GM19025 (cell line): ENCODE measurements around the gene CYP11A1.

ENCODE experiments used
- ATAC-seq: cut with Tn5 transposase; IDR thresholded peaks from one replicate; pipeline ENCODE4 v1.9.1; 2021; ENCODE audit warnings: mild to moderate bottlenecking, low read depth, moderate library complexity; ENCODE audit not compliant: unreplicated experiment

The CYP11A1 gene

GRCh38 chr15:74330861-74331408, 36.5 kb downstream of the CYP11A1 start:
- no peak for ATAC-seq

DNA sequence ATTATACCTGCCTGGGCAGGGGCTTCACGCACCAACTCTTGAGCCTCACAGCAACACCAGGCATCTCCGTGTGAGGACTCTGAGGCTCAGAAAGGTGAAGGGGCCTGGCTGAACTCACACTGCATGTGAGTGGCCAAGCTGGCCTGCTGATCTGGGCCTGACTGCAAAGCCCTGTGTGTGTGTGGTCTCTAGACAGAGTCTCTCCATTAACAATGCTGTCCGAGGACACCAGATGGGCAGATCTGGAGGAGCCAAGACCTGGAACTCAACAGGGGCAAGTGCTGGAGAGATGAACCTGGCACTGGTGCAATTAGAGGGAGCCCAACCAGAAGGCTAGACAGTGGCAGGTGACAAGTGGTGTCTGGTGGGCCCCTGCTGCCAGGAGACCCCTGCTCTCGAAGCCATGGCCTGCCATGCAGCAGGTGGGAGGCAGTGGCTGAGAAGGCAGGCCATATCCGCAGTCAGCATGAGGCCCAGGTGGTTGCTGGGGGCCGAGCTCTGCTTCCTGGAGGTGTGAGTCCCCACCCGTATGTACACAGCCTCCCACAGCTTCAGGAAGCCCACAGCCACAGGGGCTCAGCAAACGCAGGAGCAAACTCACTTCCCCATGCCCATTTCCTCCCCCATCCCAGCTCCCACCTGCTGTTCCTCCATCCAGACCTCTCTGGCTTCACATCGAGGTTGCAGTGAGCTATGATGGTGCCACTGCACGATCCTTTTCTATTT, 39.0 kb downstream of the CYP11A1 start:
- ATAC-seq, result no peak

DNA sequence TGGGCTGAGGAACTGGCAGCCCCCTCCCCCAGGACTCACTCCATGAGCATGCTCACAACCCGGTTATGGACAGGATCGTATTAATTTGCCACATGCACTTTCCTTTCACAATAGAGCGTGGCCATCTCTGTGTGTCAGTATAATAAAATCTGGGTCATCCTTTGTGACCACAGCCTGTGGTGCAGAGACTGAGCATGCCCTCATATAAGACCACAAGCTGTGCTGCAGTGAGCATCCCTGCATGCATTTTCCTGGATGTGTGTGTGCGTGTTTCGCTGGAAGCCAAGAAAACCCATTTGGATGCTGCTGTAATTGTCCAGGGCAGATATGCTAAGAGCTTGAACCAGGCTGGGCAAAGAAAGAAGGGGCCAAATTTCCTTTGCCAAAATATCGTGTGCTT, 39.7 kb downstream of the CYP11A1 start:
- ATAC-seq, result no peak

GRCh38 chr15:74326746-74327145, 40.7 kb downstream of the CYP11A1 start:
- no peak for ATAC-seq

GRCh38 chr15:74324714-74325113, 42.7 kb downstream of the CYP11A1 start:
- no peak for ATAC-seq

DNA sequence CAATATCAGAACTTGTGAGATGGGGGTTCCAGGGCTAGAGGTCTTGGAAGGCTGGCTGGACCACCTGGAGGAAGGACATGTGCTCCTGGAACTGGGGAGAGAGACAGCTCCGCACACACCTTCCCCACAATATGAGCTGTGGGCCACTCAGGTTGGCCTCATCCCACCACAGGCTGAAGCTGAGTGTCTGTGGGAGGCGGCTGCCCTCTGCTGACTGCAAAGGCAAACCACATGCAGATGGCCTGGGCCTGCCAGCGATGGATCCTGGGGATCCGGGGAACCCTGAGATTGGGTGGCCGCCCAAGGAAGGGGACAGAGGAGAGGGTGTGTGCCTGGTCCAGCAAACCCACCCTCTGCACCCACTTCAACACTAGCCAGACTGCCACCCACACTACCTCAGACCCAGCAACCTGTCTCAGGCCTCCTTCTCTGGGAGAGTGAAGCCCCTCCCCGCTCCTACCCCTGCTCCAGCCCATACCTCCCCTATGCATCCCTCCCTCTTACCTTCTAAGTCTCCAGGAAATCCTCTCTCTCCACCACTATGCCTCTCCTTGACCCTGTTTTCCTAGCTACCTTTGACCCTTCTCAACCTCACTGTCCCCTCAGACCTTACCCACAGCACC, 44.8 kb downstream of the CYP11A1 start:
- ATAC-seq, result no peak

DNA sequence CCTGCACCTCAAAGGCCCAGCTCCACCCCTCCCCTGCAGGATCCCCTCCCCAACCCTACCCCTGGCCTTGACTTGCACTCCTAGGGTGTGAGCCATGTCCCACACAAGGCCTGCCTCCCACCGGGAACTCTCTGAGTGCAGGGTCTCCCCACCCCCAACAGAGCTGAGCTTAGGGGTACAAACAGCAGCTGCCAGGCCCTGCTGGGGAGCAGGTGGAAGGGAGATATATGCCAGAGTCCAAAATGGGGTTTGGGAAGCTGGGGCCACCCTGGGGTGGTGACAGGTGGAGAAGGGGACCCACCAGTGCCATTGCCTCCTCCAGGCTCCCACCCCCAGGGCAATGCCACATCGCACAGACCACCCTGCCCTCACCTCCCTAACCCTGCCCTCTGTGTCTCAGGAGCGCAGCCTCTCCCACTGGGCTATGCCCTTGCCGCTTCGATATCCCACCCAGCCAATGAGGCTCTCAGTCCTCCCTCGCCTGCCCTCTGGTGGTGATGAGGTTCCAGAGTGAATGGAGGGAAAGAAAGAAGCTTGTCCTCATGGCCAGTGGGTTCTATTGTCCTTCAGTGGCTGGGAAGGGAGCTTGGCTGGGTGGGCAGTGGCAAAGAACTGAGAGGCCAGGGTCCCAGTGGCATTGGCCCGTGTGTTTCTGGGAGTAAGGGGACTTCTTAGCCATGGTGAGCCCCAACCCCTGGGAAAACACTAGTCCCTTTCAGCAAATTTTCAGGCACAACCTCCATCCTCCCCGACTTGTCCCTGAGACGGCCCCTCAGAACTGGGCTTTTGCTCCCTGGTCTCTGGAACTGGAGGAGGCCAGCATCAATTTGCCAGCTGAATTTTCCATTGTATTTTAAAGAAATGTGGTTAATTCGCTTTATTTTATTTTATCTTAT, 46.8 kb downstream of the CYP11A1 start:
- ATAC-seq, result no peak

- no peak for ATAC-seq
Measured at GRCh38 chr15:74319596-74320351, 47.7 kb downstream of the CYP11A1 start.

- ATAC-seq, result no peak
Measured at GRCh38 chr15:74319138-74319460, 48.3 kb downstream of the CYP11A1 start.

DNA sequence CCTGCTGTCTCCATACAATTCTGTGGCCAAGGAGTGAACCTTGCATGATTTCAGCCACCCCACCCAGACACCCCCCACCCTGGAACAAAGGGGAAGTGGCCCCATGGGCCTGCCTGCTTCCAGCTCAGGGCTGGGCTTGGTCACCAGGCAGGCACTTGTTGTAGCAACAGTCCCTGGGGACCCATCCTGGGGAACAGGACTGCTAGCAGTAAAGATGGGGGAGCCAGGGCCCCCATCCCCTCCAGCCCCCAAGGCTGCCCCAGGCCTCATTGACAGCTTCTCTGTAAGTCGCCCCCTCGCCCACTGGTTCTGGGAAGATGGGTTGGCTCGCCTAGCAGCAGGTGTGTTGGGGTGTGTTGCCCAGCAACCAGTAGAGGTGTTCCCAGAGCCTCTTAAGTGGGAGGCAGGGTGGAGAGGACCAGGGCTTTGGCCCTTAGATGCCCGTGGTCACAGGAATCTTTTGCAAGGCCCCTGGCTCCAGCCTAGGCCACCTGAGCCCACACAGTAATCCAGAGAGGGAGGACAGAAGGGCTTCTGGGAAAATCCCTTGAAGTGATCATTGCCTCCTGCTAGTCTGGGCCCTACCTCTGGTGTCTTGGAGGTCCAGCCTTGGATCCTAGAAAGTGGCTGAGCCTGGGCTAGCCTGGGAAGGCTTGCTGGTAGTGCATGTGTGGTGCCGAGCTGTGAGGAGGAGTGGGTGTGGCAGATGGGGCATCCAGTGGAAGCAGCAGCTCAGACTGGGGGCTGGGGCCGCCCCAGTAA, 48.9 kb downstream of the CYP11A1 start:
- no peak for ATAC-seq

- no peak for ATAC-seq
Measured at GRCh38 chr15:74317820-74318375, 49.5 kb downstream of the CYP11A1 start.

- no peak for ATAC-seq
Measured at GRCh38 chr15:74316141-74316540, 51.3 kb downstream of the CYP11A1 start.

DNA sequence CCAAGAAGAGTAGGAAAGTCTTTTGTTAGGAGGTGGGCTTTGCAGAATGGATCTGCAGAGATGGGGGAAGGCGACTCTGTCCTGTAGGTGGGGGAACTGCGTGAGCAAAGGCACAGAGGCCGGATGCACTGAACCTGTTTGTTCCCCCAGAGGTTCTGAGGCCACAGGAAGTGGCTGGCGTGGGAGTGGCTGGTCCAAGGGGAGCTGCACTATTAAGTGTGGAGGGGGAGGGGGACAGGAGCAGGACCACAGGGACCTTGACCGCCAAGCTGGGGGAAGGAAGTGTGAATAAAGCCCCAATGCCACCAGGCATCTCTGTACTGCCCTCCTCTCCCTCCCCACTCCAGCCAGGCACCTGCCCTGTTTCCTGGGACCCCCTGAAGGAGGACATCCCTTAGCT, 51.8 kb downstream of the CYP11A1 start:
- no peak for ATAC-seq

DNA sequence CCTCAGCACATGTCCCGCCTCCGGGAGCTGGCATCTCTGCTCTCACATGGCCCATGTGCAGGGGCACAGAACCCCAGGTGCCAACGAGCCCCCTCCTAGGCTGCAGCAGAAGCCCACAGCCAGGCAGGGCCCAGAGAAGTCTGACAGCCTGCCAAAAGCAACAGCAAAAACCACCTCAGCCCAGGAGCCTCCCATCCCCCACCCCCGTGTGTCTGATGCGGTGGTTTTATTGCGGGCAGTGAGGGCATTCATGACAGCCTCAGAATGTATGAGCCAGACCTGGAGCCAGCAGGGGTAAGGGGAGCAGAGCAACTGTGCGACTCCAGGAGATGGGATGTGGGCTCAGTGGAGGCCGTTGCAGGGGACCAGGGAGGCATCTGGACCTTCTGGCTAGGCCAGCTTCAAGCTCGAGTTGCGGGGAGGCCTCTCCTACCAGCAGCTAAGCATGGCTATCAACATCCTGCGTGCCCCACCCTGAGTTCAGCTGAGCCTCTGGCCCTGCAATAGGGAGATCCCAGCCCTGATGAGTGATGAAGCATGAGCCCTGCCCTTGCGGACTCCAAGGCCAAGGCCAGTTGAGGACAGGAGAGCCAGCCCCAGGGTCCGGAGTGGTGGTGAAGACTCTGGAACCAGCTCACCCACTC, 52.5 kb downstream of the CYP11A1 start:
- no peak for ATAC-seq

- ATAC-seq, result no peak
Measured at GRCh38 chr15:74313889-74314288, 53.6 kb downstream of the CYP11A1 start.

DNA sequence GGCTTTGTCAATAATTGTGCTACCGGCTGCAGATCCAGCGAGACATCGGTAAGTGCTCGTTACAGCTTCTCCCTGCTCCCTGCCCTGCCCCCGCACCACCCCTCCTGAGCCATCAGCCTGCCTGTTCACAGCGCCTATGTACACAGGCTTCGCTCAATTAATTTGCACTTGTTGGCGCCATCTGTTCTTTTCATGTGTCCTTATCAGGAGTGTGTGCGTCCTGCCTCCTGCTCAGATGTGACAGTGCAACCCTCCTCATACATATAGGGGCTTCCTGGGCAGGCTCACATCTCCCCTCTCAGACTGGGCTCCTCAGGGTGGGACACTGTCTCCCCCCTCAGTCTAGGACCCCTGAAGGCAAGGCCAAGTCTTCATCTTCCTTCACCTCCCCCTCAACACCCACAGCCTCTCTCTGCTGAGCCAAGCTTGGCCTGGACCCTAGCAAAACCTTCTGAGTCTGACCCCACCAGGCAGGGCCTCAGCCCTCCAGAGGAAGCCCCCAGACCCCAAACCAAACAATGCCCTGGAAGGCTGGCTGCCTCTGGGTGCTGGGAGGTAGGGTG, 54.9 kb downstream of the CYP11A1 start:
- ATAC-seq, result no peak

- ATAC-seq, result no peak
Measured at GRCh38 chr15:74311734-74312444, 55.6 kb downstream of the CYP11A1 start.
